HUES64 (cell line): ENCODE measurements around the gene SPATA13.
A peak's percentile ranks its signal among the peaks of the same experiment; 100 is the strongest.

Experiments
- H3K27ac ChIP-seq: 2 replicates; pipeline ENCODE4 v1.7.0; 2013; ENCODE audit warnings: low read depth, low read length, inconsistent platforms
- H3K27me3 ChIP-seq: 2 replicates; pipeline ENCODE4 v1.6.1; 2013; ENCODE audit warnings: mild to moderate bottlenecking, low read length; ENCODE audit not compliant: insufficient read depth
- H3K36me3 ChIP-seq: 2 replicates; pipeline ENCODE4 v1.6.1; 2013; ENCODE audit warnings: mild to moderate bottlenecking, low read length; ENCODE audit not compliant: insufficient read depth
- H3K4me1 ChIP-seq: 2 replicates; pipeline ENCODE4 v1.6.1; 2013; ENCODE audit warnings: mild to moderate bottlenecking, low read length, moderate library complexity; ENCODE audit not compliant: insufficient read depth
- H3K4me3 ChIP-seq: 2 replicates; pipeline ENCODE4 v1.5.1; 2013; ENCODE audit warnings: mild to moderate bottlenecking, low read length, moderate library complexity
- H3K9ac ChIP-seq: 2 replicates; pipeline ENCODE4 v1.6.1; 2013; ENCODE audit warnings: mild to moderate bottlenecking, low read depth, low read length
- H3K9me3 ChIP-seq: 2 replicates; pipeline ENCODE4 v1.6.1; 2013; ENCODE audit warnings: low read depth, low read length; ENCODE audit not compliant: insufficient read depth
- WGBS: fragments of 150-250, 120-280 bp; methylation state at CpG from one replicate; pipeline ENCODE4 v1.1.7; 2013; ENCODE audit warnings: missing lambda C conversion rate; 5-methylcytosine and 5-hydroxymethylcytosine counted together

The SPATA13 gene

DNA sequence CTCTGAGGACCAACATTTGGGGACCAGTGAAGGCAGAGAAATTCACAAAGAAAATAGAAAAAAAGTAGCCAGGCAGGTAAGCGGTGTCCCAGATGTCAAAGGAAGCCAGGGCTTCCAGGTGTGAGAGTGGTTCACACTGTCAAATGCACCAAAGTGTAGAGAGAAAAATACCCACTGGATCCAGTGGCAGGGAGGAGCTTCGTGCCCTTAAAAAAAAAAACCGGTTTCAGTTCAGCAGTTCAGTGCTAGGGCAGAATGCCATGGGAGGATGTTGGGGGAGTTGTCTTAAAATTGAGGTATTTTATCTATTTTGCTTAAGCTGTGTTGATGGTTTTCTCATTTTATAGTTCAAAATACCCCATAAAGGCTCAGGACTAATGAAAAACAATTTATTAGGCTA, 101.0 kb downstream of the SPATA13 start:
- Histone ChIP-seq H3K4me3 (no peak overlapping the region), H3K9ac (no peak overlapping the region), H3K36me3 (peaks cover 3% of the 10 kb centered on the region; the same call in 1 of the 2 replicates), H3K9me3 (no peaks in the 10 kb centered on the region), H3K4me1 (no peaks in the 10 kb centered on the region), H3K27ac (no peak overlapping the region), H3K27me3 (no peaks in the 10 kb centered on the region)
- WGBS: 96% methylated on average over 3 of the region's 3 CpGs

DNA sequence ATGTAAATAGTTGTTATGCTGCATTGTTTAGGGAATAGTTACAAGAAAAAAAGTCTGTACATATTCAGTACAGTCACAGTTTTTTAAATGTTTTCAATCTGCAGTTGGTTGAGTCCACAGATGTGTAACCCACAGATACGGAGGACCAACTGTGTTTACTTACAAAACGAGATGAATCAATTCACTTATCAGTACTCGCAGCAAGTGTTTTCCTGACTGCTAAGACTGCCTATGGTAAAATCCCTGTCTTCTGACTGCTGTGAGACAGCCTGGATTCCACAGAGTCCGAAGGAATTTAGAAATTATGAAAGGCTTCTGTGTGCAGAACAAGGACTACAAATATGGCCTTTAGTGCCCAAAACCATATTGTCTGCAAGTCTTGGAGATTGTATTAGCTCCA, 103.1 kb downstream of the SPATA13 start:
- Histone ChIP-seq H3K4me1 (no peaks in the 10 kb centered on the region), H3K27ac (no peak overlapping the region), H3K4me3 (no peak overlapping the region), H3K27me3 (no peaks in the 10 kb centered on the region), H3K9ac (no peak overlapping the region), H3K36me3 (no peaks in the 10 kb centered on the region), H3K9me3 (no peaks in the 10 kb centered on the region)
- WGBS: 93% methylated on average over 4 of the region's 4 CpGs

DNA sequence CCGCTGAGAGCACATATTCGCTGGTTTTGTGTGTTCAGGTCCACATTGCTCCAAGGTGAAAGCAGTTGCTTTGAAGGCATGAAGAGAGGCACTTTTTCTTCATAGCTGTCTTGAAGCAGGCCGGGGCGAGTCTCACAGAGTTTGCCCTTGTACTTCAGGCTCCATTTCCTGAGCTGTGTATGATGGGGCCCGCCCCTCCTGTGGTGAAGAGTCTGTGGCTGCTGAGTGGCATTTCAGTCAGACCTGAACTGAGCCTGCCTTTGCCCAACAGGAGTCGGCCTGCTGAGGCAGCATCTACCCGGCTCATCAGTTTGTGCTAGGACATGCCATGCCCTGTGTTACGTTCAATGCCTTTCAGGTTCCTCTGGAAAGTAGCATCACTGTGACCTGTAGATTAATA, 104.5 kb downstream of the SPATA13 start:
- Histone ChIP-seq H3K9me3 (no peaks in the 10 kb centered on the region), H3K9ac (no peak overlapping the region), H3K36me3 (no peaks in the 10 kb centered on the region), H3K27me3 (no peaks in the 10 kb centered on the region), H3K27ac (no peak overlapping the region), H3K4me1 (no peaks in the 10 kb centered on the region), H3K4me3 (no peak overlapping the region)
- WGBS: 94% methylated on average over 8 of the region's 8 CpGs

DNA sequence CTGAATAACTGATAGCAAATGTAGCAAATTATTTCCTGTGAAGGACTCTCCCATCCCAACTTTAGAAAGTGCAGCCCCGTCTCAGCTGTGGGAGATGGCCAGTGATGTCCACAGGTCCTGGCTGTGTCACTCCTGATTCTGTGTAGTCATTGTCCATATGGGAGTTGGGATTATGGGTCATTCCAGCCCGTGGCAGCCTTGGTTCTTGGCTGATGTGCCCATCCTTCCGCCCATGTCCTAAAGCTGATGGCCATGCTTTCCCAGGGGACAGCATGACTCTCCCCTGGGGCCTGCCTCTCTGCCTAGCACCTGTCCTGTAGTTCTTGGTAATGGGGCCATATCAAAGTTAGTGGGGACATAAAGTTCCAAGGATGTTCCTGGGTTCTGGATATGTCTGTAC, 104.9 kb downstream of the SPATA13 start:
- 93% methylated on average over 3 of the region's 3 CpGs for WGBS
- H3K9me3 ChIP-seq: no peaks in the 10 kb centered on the region
- H3K9ac ChIP-seq: no peak overlapping the region
- H3K36me3 ChIP-seq: no peaks in the 10 kb centered on the region
- no peak overlapping the region for H3K27ac ChIP-seq
- no peaks in the 10 kb centered on the region for H3K4me1 ChIP-seq
- H3K4me3 ChIP-seq: no peak overlapping the region
- no peaks in the 10 kb centered on the region for H3K27me3 ChIP-seq

DNA sequence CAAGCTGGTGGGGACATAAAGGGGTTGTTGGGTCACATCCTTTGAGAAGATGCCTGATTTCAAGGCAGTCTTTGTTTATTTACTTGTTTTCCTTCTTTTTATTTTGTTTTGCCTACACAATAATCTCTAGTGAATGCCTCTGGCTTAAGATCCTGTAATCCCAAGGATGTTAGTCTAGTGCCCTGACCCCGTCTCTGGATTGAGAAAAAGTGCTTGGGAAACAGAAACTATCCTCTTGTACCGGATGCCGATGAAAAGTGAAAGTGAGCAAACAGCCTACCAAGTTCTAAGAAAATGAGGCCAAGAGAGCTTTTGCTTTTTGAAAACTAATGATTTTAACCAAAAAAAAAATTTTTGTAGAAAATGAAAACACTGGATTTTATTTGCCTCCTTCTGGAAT, 106.8 kb downstream of the SPATA13 start:
- Histone ChIP-seq H3K27ac (no peak overlapping the region), H3K27me3 (no peaks in the 10 kb centered on the region)
- WGBS: 97% methylated on average over 3 of the region's 3 CpGs

DNA sequence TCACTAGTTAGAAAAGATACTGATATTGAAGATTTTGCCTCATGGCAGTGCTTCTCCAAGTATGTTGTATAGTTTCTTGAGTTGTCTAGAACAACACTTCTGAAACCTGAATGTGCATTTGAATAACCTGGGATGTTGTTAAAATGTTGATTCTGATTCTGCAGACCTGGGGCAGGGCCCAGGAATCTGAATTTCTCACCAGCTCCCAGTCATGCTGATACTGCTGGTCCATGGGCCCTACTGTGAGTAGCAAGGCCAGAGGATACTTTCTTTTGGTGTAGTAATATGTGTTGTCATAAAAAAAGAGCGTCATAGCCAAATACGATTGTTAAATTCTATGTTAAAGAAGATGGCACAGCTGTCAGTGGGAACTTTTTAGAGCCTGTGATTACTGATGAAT, 107.3 kb downstream of the SPATA13 start:
- no peak overlapping the region for H3K4me3 ChIP-seq
- no peaks in the 10 kb centered on the region for H3K36me3 ChIP-seq
- H3K9ac ChIP-seq: no peak overlapping the region
- 95% methylated on average over 2 of the region's 2 CpGs for WGBS
- H3K4me1 ChIP-seq: peaks cover 4% of the 10 kb centered on the region; the same call in 1 of the 2 replicates
- H3K27me3 ChIP-seq: no peaks in the 10 kb centered on the region
- no peak overlapping the region for H3K27ac ChIP-seq
- no peaks in the 10 kb centered on the region for H3K9me3 ChIP-seq

More for the DNA sequence above, 106.8 kb downstream of the SPATA13 start:
- Histone ChIP-seq H3K4me3 (no peak overlapping the region), H3K36me3 (no peaks in the 10 kb centered on the region), H3K9ac (no peak overlapping the region), H3K9me3 (no peaks in the 10 kb centered on the region), H3K4me1 (peaks cover 4% of the 10 kb centered on the region; the same call in 1 of the 2 replicates)

DNA sequence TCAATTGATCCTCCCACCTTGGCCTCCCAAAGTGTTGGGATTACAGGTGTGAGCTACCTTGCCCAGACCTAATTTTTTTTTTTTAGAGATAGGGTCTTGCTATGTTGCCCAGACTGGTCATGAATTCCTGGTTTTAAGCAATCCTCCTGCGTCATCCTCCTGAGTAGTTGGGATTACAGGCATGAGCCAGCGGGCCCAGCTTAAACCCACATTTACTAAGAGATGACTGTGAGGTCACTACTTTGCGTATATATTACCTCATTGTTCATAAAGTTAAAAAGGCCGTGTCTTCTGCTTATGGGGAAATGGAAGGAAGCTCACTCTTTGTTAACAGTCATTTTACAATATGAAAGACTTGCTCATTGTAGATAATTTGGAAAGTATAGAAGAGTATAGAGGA, 109.3 kb downstream of the SPATA13 start:
- Histone ChIP-seq H3K4me1 (peaks cover 4% of the 10 kb centered on the region; the same call in 1 of the 2 replicates), H3K27ac (no peak overlapping the region), H3K36me3 (no peaks in the 10 kb centered on the region), H3K9me3 (no peaks in the 10 kb centered on the region), H3K27me3 (no peaks in the 10 kb centered on the region), H3K4me3 (no peak overlapping the region), H3K9ac (no peak overlapping the region)
- WGBS: 99% methylated on average over 3 of the region's 4 CpGs

DNA sequence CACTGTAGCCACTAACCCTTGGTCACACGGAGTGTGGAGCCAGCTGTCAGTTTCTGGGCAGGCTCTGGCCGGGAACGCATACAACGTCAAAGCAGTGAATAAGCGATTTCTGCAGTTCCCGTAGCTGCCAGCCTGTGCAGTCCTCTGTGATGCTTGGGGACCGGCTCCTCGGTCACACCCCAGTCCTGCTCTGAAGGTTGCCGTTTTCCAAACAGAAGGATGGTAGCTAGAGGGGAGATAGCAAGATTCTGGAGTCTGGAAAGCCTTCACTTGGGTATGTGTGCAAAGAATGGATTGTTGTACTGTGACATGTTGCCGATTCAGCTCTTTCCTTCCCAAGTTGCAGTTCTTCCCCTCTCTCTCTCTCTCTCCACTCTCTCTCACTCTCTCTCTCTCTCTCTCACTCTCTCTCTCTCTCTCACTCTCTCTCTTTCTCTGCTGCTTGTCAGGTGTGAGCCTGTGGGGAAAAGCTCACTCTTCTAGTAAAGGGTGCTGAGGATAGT, 110.2 kb downstream of the SPATA13 start:
- no peak overlapping the region for H3K27ac ChIP-seq
- no peaks in the 10 kb centered on the region for H3K27me3 ChIP-seq
- no peak overlapping the region for H3K9ac ChIP-seq
- H3K9me3 ChIP-seq: no peaks in the 10 kb centered on the region
- no peak overlapping the region for H3K4me3 ChIP-seq
- 72% methylated on average over 10 of the region's 10 CpGs for WGBS
- H3K36me3 ChIP-seq: no peaks in the 10 kb centered on the region
- peaks cover 4% of the 10 kb centered on the region; the same call in 1 of the 2 replicates for H3K4me1 ChIP-seq

DNA sequence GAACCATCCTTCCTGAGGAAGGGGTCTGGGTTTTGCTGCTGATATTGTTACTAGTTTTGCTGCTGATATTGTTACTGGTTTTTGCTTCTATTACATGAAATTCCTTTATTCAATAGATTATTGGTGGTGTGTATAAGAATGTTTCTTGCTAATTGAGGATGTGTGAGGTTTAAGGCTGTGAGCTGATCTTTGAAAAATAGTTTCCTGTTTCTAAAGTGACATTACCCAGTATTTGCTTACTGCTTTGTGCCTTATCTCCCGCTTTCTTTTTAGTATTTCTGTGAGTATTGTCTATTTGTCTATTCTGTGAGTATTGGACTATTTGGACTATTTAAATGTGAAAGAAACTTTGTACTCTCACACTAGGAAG, 110.7 kb downstream of the SPATA13 start:
- 100% methylated on average over 1 of the region's 1 CpG for WGBS
- no peak overlapping the region for H3K4me3 ChIP-seq
- H3K27me3 ChIP-seq: no peaks in the 10 kb centered on the region
- H3K4me1 ChIP-seq: peaks cover 4% of the 10 kb centered on the region; the same call in 1 of the 2 replicates
- no peak overlapping the region for H3K27ac ChIP-seq
- no peak overlapping the region for H3K9ac ChIP-seq
- H3K36me3 ChIP-seq: no peaks in the 10 kb centered on the region
- no peaks in the 10 kb centered on the region for H3K9me3 ChIP-seq

DNA sequence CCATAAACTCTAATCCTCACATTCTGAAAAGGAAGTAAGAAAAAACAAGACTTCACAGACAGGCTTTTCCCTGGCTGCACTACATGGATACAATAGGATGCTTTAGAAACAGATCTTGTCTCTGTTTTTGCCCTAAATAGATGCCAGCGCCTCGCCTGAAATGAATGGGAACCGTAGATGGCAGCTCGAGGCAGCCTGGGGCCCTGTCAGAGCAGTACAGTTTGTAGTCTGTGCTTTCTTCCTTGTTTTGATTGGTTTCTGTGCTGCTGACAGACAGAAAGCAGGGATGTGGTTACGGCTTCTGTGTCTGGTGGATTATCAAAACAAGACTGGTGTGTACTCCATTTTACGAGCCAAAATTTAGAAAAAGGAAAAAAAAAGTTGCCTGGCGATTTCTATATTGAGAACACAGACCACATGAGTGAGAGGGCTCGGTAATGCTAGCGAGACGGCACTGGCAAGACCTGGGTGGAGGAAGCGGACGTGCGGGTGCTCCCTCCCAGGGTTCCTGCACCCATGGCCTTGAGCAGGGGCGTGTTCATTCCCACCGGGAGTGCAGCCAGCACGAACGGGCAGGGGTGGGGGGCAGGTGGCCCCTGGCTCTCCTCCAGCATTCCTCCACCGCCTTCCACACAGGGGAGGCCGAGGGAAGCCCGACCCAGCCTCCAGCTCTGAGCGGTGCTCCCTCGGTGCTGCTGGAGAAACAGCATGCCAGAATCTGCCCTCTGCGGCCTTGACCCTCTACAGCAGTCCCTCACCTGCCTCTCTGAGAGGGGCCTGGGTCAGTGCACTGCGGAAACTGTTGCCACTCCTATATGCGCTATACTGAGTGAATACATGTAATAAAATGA, 111.3 kb downstream of the SPATA13 start:
- Histone ChIP-seq H3K9me3 (no peaks in the 10 kb centered on the region), H3K4me3 (no peak overlapping the region), H3K4me1 (peaks cover 4% of the 10 kb centered on the region; the same call in 1 of the 2 replicates), H3K36me3 (no peaks in the 10 kb centered on the region), H3K27me3 (no peaks in the 10 kb centered on the region), H3K27ac (no peak overlapping the region), H3K9ac (peak overlapping the region; percentile 14; the same call in 1 of the 2 replicates)
- 86% methylated on average over 24 of the region's 25 CpGs for WGBS

DNA sequence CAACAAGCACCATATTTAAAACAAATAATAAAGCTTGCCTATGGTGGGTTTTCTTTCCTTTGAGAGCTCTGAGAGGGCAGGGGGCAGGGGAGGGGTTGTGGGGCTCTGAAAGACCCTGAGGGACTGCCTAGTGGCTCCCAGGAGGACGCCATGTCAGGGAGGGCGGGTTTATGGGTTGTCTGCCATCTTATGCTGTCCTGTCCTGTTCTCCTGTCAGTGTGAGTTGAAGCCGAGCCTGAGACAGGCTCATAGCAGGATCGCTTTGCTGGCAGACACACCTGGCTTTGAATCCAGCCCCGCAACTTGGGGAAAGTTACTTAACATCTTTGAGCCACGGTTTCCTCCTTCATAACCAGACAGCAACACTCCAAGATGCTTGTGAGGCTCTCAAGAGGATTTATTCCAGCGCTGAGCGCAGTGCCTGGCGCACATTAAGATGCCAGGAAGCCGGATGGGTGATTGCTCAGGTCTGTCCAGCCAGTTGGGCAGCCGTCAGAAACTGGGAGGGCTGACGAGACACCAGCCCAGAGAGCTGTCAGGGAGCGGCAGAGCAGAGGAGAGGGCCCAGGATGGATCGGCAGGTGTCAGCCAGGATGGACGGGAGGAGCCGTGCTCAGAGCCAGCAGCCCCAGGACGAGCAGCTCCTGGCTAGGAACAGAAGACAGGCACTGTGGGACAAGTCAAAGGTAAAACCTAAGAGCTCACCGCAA, 112.1 kb downstream of the SPATA13 start:
- Histone ChIP-seq H3K4me3 (no peak overlapping the region), H3K9ac (no peak overlapping the region), H3K27ac (no peak overlapping the region)

More for the DNA sequence above, 112.1 kb downstream of the SPATA13 start:
- H3K9me3 ChIP-seq: no peaks in the 10 kb centered on the region
- no peaks in the 10 kb centered on the region for H3K36me3 ChIP-seq
- H3K27me3 ChIP-seq: no peaks in the 10 kb centered on the region
- peaks cover 4% of the 10 kb centered on the region; the same call in 1 of the 2 replicates for H3K4me1 ChIP-seq
- 88% methylated on average over 18 of the region's 18 CpGs for WGBS
